GM23248 (cell line): ENCODE results near the gene DNAJC30. TPM values are rescaled to one million over a fixed set of nuclear protein-coding genes. Genes with fewer than 3 reads are reported as not detected.
A peak's percentile ranks its signal among the peaks of the same experiment; 100 is the strongest.

ENCODE experiments used
- DNase-seq: peaks from one replicate; pipeline ENCODE4 v3.0.0-alpha.2; 2015
- H2AFZ ChIP-seq: fragments of 200-600 bp; sonication (generic); 2 replicates; pipeline ENCODE4 v1.6.1; 2016; ENCODE audit warnings: antibody characterized with exemption
- H3F3A ChIP-seq: fragments of 200-600 bp; sonication (generic); 2 replicates; pipeline ENCODE4 v1.6.1; 2016; ENCODE audit warnings: mild to moderate bottlenecking, antibody characterized with exemption, mixed run types; ENCODE audit not compliant: insufficient read depth
- H3K27ac ChIP-seq: fragments of 200-600 bp; sonication (generic); 2 replicates; pipeline ENCODE4 v1.5.1; 2016; ENCODE audit warnings: mild to moderate bottlenecking
- H3K27me3 ChIP-seq: fragments of 200-600 bp; sonication (generic); replicated peaks from 2 replicates; pipeline ENCODE4 v1.6.1; 2016; ENCODE audit warnings: mild to moderate bottlenecking; ENCODE audit not compliant: insufficient read depth
- H3K36me3 ChIP-seq: fragments of 200-600 bp; sonication (generic); 2 replicates; pipeline ENCODE4 v1.6.1; 2016; ENCODE audit warnings: low read depth, mild to moderate bottlenecking
- H3K4me1 ChIP-seq: fragments of 200-600 bp; sonication (generic); 2 replicates; pipeline ENCODE4 v1.6.1; 2016; ENCODE audit warnings: mild to moderate bottlenecking; ENCODE audit not compliant: insufficient read depth
- H3K4me2 ChIP-seq: fragments of 200-600 bp; sonication (generic); one replicate; pipeline ENCODE4 v1.6.1; 2016; ENCODE audit warnings: mild to moderate bottlenecking; ENCODE audit not compliant: unreplicated experiment
- H3K4me3 ChIP-seq: fragments of 200-600 bp; sonication (generic); 2 replicates; pipeline ENCODE4 v1.5.1; 2016; ENCODE audit warnings: mild to moderate bottlenecking
- H3K79me2 ChIP-seq: fragments of 200-600 bp; sonication (generic); 2 replicates; pipeline ENCODE4 v1.6.1; 2016; ENCODE audit warnings: mild to moderate bottlenecking; ENCODE audit not compliant: insufficient read depth
- H3K9ac ChIP-seq: fragments of 200-600 bp; sonication (generic); 2 replicates; pipeline ENCODE4 v1.6.1; 2016; ENCODE audit warnings: mild to moderate bottlenecking
- H3K9me2 ChIP-seq: fragments of 200-600 bp; sonication (generic); 2 replicates; pipeline ENCODE4 v1.6.1; 2016; ENCODE audit warnings: mixed run types, mild to moderate bottlenecking, moderate library complexity; ENCODE audit not compliant: insufficient read depth
- H3K9me3 ChIP-seq: fragments of 200-600 bp; sonication (generic); one replicate; pipeline ENCODE4 v1.6.1; 2017; ENCODE audit warnings: low read depth
- H4K20me1 ChIP-seq: fragments of 200-600 bp; sonication (generic); 2 replicates; pipeline ENCODE4 v1.6.0; 2016; ENCODE audit not compliant: insufficient read depth
- EZH2 ChIP-seq: fragments of 200-600 bp; sonication (generic); IDR thresholded peaks from 2 replicates; pipeline ENCODE4 v1.6.1; 2018; ENCODE audit warnings: antibody characterized with exemption, mild to moderate bottlenecking; ENCODE audit not compliant: insufficient read depth, poor library complexity, severe bottlenecking
- EZH2phosphoT487 ChIP-seq: fragments of 200-600 bp; sonication (generic); IDR thresholded peaks from 2 replicates; pipeline ENCODE4 v1.6.1; 2018; ENCODE audit warnings: antibody characterized with exemption, moderate library complexity, mild to moderate bottlenecking, low read depth; ENCODE audit not compliant: insufficient read depth
- WGBS, 2 experiments: methylation state at CpG; one replicate each; pipeline ENCODE4 v1.1.6; 2015 to 2017; ENCODE audit warnings: low lambda C conversion rate in 2 of 2, low coverage in 1 of 2; ENCODE audit errors: missing lambda C conversion rate in 2 of 2; 5-methylcytosine and 5-hydroxymethylcytosine counted together
- in situ Hi-C: fragments of 300-500 bp; cut with MboI; formaldehyde crosslinking; loops from 2 replicates; pipeline ENCODE4 v1.15.0; 2020
- polyA plus RNA-seq: library from polyadenylated mRNA; unstranded; fragments of >200 nt; fragmentation: Nextera tagmentation; extraction: Ambion mirVana; gene quantifications from 2 replicates; pipeline ENCODE4 v1.2.1, GENCODE V29; 2016
- total RNA-seq: library from RNA; depleted of rRNA; stranded (reverse); fragments of >200 nt; shearing (Covaris generic); gene quantifications from 2 replicates; pipeline ENCODE4 v1.2.3, GENCODE V29; 2014

Gene DNAJC30
- total and polyA plus RNA-seq, 2 experiments from 2014 or later: 5.2 to 12.7 TPM

- in situ Hi-C loops: no loop called here
- TF ChIP-seq EZH2phosphoT487: no peak
- no peak for TF ChIP-seq EZH2
These were observed 18.2 kb upstream of the DNAJC30 start for GRCh38 chr7:73701357-73701995.

GRCh38 chr7:73700581-73701134 is 17.4 kb upstream of the DNAJC30 start:
- no peaks in the 10 kb centered on the region for H3K79me2 ChIP-seq
- H4K20me1 ChIP-seq: no peaks in the 10 kb centered on the region
- H3K4me2 ChIP-seq: no peak overlapping the region
- no peak overlapping the region for H3K9ac ChIP-seq
- H3K27ac ChIP-seq: no peak overlapping the region
- H3K4me3 ChIP-seq: no peak overlapping the region
- 84 to 87% methylated on average over 4 to 15 of the region's 15 CpGs for WGBS, 2 experiments
- H3K36me3 ChIP-seq: peaks cover 13% of the 10 kb centered on the region; the same call in 1 of the 2 replicates
- H3K4me1 ChIP-seq: no peaks in the 10 kb centered on the region
- in situ Hi-C loops: no loop called here
- H3F3A ChIP-seq: 0 out of 2 replicates have a peak, but pooled peaks cover 10% of the 10 kb centered on the region
- no peaks in the 10 kb centered on the region for H3K9me2 ChIP-seq
- H2AFZ ChIP-seq: no peak overlapping the region
- TF ChIP-seq EZH2: no peak
- TF ChIP-seq EZH2phosphoT487: no peak
- no peaks in the 10 kb centered on the region for H3K9me3 ChIP-seq
- no peaks in the 10 kb centered on the region for H3K27me3 ChIP-seq
- DNase-seq: no peak

More at GRCh38 chr7:73701357-73701995, 18.2 kb upstream of the DNAJC30 start:
- Histone ChIP-seq H3K36me3 (peaks cover 13% of the 10 kb centered on the region; the same call in 1 of the 2 replicates), H3K4me2 (no peak overlapping the region), H3F3A (0 out of 2 replicates have a peak, but pooled peaks cover 6% of the 10 kb centered on the region), H4K20me1 (no peaks in the 10 kb centered on the region), H3K27me3 (no peaks in the 10 kb centered on the region), H3K9me2 (no peaks in the 10 kb centered on the region), H3K4me1 (no peaks in the 10 kb centered on the region), H2AFZ (no peak overlapping the region), H3K9ac (no peak overlapping the region), H3K9me3 (no peaks in the 10 kb centered on the region), H3K79me2 (no peaks in the 10 kb centered on the region), H3K4me3 (no peak overlapping the region), H3K27ac (no peak overlapping the region)
- 79 to 83% methylated on average over 13 of the region's 13 CpGs for WGBS, 2 experiments
- peak; percentile 60 for DNase-seq

GRCh38 chr7:73700069-73700423 is 16.8 kb upstream of the DNAJC30 start:
- H3K27ac ChIP-seq: no peak overlapping the region
- no peak overlapping the region for H3K4me3 ChIP-seq
- H3K9me3 ChIP-seq: no peaks in the 10 kb centered on the region
- H3K9ac ChIP-seq: no peak overlapping the region
- no peaks in the 10 kb centered on the region for H3K79me2 ChIP-seq
- 79 to 86% methylated on average over 9 to 14 of the region's 14 CpGs for WGBS, 2 experiments
- no peaks in the 10 kb centered on the region for H3K9me2 ChIP-seq
- no peak for TF ChIP-seq EZH2
- no peak for TF ChIP-seq EZH2phosphoT487
- H3K27me3 ChIP-seq: no peaks in the 10 kb centered on the region
- H3F3A ChIP-seq: 0 out of 2 replicates have a peak, but pooled peaks cover 12% of the 10 kb centered on the region
- no peak overlapping the region for H3K4me2 ChIP-seq
- no peak overlapping the region for H2AFZ ChIP-seq
- H3K36me3 ChIP-seq: peaks cover 13% of the 10 kb centered on the region; the same call in 1 of the 2 replicates
- no peak for DNase-seq
- no peaks in the 10 kb centered on the region for H4K20me1 ChIP-seq
- no peaks in the 10 kb centered on the region for H3K4me1 ChIP-seq
- in situ Hi-C loops: no loop called here

GRCh38 chr7:73699370-73700068 is 16.3 kb upstream of the DNAJC30 start:
- Histone ChIP-seq H3F3A (0 out of 2 replicates have a peak, but pooled peaks cover 12% of the 10 kb centered on the region), H4K20me1 (no peaks in the 10 kb centered on the region), H3K9ac (no peak overlapping the region), H3K27ac (no peak overlapping the region), H3K9me2 (no peaks in the 10 kb centered on the region), H3K4me1 (no peaks in the 10 kb centered on the region), H3K36me3 (peaks cover 13% of the 10 kb centered on the region; the same call in 1 of the 2 replicates), H3K9me3 (no peaks in the 10 kb centered on the region), H3K27me3 (no peaks in the 10 kb centered on the region), H3K4me2 (no peak overlapping the region), H3K4me3 (no peak overlapping the region), H3K79me2 (no peaks in the 10 kb centered on the region), H2AFZ (no peak overlapping the region)
- in situ Hi-C loops: no loop called here
- DNase-seq: no peak
- no peak for TF ChIP-seq EZH2
- no peak for TF ChIP-seq EZH2phosphoT487
- WGBS, 2 experiments: 86 to 90% methylated on average over 14 to 15 of the region's 15 CpGs
